KOPT-K1 (cell line): ENCODE results near the gene SBK2.

Experiments used
- H3K27ac ChIP-seq: fragments of 200-600 bp; sonication (generic); 2 replicates; pipeline ENCODE4 v1.5.1; 2016; ENCODE audit warnings: antibody characterized with exemption, mild to moderate bottlenecking, low read depth, low read length; ENCODE audit not compliant: poor library complexity, severe bottlenecking
- H3K36me3 ChIP-seq: fragments of 200-600 bp; sonication (generic); 2 replicates; pipeline ENCODE4 v1.5.1; 2017; ENCODE audit warnings: antibody characterized with exemption, mild to moderate bottlenecking, low read length, moderate library complexity; ENCODE audit not compliant: insufficient read depth
- H3K9me3 ChIP-seq: fragments of 200-600 bp; sonication (generic); 2 replicates; pipeline ENCODE4 v1.5.1; 2017; ENCODE audit warnings: antibody characterized with exemption, low read length, mild to moderate bottlenecking; ENCODE audit not compliant: insufficient read depth, poor library complexity, severe bottlenecking

The SBK2 gene

DNA sequence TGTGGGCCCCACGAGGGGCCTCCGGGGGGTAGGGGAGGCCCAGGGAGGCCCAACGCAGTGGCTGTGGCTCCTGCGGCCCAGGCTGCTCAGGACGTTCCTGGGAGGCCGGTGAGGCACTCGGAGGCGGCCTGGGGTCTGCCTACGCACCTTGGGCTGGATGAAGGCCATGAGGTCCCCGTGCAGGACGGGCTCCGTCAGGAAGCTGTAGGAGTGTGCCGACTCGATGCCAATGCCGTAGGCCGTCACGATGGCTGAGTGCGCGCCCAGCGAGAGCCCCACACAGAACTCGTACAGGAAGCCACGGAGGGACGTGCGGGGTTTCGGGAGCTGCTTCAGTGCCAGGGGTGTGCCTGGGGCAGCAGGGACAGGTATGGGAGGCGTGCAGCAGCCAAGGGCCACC is 5.9 kb downstream of the SBK2 start:
- Histone ChIP-seq H3K36me3 (no peaks in the 10 kb centered on the region), H3K9me3 (peaks cover 11% of the 10 kb centered on the region)

DNA sequence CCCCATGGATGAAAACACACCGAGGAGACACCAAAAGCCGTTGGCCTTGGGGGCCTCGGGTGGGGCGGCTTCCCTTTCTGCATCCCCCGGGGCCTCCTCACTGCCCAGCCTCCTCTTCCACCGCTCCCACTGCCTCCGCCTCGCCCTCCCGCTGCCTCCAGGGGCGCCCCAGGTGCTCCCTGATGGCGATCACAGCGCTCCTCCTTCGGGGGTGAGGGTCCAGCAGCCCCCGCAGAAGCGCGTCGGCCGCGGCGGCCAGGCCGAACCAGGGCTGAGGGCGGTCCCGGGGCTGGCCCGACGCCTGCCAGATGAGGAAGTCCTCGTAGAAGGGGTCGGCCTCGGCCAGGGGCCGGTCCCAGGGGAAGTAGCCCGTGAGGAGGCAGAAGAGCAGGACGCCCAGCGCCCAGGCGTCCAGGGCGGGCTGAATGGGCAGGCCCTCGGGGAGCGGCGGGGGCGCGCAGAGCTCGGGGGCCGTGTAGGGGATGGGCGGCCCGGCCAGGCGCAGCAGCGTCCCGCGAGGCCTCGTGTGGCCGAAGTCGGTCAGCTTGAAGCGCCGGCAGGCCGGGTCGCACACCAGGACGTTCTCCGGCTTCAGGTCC is 7.2 kb downstream of the SBK2 start:
- Histone ChIP-seq H3K36me3 (no peaks in the 10 kb centered on the region), H3K27ac (no peak overlapping the region), H3K9me3 (peaks cover 11% of the 10 kb centered on the region)

More for the DNA sequence above, 5.9 kb downstream of the SBK2 start:
- H3K27ac ChIP-seq = no peak overlapping the region

DNA sequence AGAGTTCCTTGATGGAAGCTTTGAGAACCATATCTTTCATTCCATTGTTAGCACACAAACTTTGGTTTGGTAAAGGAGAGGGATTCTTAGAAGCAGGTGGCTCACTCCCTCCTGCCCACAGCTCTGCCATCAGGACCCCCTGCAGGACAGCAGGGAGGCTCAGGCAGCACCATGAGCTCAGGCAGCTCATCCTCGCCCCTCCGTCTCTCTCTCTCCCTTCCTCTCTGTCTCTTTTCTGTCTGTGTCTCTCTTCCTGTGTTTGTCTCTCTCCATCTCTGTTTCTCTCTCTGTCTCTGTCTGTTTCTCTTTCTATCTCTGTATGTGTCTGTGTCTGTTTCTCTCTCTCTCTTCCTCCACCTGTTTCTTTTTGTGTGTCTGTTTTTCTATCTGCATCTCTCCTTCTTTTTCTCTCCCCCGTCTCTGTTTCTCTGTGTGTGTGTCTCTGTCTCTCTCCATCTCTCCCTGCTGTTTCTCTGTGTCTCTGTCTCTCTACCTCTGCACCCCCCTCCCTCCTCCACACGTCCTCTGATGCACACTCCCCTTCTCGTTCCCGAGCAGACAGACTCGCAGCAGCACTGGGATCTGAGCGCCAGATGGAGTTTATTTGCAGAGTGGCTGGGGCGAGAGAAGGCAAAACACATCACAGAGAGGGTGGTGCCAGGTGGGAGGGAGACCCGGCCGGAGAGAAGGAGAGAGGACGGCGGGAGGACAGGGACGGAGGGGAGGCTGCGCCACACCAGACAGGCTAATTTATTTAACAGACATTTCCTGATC is 8.7 kb downstream of the SBK2 start:
- Histone ChIP-seq H3K27ac (no peak overlapping the region), H3K36me3 (no peaks in the 10 kb centered on the region), H3K9me3 (peaks cover 11% of the 10 kb centered on the region)

DNA sequence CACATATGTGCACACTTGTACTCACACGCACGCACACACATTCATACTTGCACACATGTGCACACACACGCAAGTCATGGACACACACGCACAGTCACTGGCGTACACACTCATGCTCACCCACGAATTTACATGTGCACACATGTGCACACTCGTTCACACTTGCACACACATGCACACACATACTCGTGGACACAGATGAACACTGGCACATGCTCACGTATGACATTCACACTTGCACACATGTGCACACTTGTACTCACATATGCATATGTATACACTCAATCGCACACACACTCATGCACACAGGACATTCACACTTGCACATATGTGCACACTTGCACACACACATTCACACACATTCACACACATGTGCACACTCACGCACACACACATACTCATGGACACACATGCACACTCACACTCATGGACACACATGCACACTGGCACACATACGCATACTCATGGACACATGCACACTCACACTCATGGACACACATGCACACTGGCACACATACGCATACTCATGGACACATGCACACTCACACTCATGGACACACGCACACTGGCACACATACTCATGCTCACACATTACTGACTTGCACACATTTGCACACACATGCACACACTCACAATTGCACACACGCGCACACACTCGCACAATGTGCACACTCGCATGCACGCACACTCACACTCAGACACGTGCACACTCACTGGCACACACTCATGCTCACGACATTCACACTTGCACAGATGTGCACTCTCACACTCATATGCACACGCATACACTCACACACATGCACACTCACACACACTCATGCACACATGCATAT is 9.5 kb downstream of the SBK2 start:
- Histone ChIP-seq H3K36me3 (no peaks in the 10 kb centered on the region), H3K9me3 (peaks cover 11% of the 10 kb centered on the region), H3K27ac (no peak overlapping the region)

DNA sequence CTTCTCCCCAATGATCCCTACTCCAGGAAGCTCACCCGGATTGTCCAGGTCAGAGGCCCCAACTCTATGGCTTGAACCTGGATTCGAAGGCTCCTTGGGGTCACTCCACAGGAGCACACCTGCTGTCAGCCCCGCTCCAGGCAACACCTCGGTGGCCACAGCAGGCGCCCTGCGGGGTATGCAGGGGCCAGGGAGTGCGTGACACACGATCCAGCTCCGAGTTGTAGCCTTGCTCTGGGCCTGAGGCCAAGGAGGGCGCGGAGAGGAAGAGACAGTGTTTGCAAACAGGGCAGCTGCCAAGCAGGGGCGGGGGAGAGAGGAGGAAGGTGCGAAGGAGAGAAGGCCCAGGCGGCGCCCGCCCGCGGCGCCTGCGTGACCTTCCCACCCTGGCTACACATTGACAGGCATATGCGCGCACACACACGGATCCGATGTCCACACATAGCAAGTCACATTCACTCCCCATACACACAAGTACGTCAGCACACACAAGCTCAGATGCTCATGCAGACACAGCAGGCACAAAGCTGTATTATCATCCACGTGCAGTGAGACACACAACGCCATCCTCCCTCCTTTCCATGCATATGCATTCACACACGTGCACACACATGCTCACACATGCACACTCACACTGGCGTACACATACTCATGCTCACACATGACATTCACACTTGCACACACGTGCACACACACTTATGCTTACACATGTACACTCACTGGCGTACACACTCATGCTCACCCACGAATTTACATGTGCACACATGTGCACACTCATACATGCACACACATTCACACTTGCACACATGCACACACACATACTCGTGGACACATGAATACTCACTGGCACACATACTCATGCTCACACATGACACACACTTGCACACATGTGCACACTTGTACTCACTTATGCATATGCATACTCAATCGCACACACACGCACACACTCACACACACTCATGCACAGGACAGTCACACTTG is 10.4 kb downstream of the SBK2 start:
- Histone ChIP-seq H3K36me3 (no peaks in the 10 kb centered on the region), H3K27ac (no peak overlapping the region), H3K9me3 (peaks cover 11% of the 10 kb centered on the region)

DNA sequence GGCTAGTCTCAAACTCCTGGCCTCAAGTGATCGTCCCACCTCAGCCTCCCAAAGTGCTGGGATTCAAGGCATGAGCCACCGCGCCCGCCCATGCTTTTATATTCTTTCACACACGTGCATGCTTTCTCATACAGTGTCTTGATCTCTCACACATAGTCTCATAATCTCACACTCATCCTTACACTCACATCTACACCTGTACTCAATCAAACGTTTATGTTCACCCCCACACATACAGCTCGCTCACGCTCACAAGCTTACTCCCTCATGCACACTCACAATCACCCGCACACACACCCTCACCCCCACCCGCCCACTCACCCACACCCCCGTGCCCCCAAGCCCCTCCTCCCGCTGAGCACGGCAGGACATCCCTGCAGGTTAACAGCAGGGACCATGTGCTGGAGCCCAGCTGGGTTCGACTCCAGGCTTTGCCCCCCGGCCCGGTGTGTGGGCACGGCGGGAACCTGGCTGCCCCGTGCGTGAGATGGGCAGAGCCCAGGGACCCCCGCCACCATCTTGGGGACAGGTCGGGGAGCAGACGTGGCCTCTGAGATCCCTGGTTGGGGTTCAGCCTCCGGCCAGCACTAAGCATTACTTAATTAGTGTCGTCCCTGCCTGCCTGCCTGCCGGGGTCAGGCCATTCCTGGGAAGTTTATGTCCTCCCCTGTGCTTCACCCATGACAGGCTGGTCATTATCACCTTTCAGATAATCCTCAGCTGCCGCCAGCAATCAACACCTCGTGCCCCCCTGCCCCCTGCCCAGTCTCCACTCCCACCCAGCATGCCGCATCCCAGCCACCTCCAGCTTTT is 11.4 kb downstream of the SBK2 start:
- H3K9me3 ChIP-seq = peaks cover 11% of the 10 kb centered on the region
- H3K27ac ChIP-seq = no peak overlapping the region
- H3K36me3 ChIP-seq = no peaks in the 10 kb centered on the region

DNA sequence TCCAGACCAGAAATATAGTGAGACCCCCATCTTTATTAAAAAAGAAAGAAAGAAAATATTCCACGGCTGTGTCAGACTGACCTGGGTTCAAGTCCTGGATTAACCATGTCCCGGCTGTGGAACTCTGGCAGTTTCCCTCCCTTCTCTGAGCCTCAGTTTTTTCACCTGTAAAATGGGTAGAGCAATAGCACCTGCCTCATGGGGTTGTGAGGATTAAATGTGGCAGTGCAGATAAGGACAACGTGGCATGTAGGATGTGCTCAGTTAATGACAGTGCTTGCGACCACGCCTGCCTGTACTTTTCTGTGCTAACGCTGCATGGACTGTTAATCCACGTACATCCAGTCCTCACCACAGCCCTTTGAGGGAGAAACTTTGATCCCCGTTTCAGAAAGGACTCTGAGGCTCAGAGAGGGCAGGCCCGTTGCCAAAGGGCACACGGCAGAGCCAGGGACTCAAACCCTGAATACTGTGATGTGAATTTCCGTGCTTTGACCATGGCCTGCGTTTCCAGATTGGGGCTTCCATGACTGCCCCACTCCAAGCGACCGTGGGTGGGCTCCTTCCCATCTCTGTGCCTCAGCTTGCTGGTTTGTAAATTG is 16.1 kb downstream of the SBK2 start:
- no peak overlapping the region for H3K27ac ChIP-seq
- H3K9me3 ChIP-seq = no peaks in the 10 kb centered on the region
- H3K36me3 ChIP-seq = no peaks in the 10 kb centered on the region

DNA sequence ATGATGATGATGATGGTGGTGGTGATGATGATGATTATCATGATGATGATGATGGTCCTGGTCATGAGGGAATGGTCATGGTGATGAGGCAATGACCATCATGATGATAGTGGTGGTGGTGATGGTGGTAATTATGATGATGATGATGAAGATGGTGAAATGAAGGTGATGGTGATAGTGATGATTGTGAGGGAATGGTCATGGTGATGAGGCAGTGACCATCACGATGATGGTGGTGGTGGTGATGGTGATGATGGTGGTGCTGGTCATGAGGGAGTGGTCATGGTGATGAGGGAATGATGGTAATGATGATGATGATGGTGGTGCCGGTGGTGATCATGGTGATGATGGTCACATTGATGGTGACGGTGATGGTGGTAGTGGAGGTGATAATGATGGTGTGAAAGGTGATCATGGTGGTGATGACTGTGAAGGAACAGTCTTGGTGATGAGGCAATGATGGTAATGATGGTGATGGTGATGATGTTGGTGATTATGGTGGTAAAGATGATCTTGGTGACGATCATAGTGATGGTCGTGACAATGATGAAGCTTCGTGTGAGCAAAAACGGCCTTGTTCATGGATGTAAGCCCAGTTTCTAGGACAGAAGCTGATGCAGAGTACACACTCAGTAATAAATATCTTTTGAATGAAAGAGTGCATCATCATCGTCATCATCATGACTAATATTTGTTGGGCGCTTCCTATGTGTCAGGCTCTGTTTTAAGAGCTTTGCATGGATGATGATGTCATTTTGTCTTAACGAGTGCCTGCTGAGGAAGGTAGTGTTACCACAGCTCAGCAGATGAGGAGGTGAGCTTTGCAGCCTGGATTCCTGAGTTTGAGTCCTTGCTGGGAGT is 17.3 kb downstream of the SBK2 start:
- H3K9me3 ChIP-seq = no peaks in the 10 kb centered on the region
- H3K27ac ChIP-seq = no peak overlapping the region
- no peaks in the 10 kb centered on the region for H3K36me3 ChIP-seq

DNA sequence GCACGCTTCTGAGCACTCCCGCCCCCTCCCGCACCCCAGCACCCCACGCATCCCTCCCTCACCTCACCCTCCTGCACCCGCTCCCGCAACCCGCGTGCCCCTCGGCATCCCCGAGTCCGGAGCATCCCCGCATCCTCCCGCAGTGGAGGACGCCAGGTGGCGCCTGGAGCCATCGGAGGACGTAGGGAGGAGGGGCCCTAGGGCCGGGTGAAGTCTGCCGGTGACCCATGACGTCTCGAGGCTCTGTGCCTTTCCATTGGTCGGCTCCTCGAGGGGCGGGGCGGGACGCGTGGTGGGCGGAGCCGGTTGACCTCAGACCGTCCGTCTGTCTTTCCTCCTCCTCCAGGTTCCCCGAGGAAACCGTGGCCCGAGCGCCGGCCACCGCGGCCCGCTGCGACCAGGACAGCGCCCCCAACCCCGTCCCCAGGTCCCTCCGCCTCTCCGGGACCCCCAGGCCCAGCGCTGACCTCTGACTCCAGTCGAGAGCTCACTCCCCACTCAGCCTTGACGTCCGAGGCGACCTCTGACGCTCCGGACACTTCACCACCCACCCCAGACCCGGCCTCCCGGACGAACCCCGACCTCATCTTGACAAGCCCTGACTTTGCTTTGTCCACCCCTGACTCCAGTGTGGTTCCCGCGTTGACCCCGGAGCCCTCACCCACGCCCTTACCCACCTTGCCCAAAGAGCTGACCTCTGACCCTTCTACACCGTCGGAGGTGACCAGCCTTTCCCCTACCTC is 19.9 kb downstream of the SBK2 start:
- Histone ChIP-seq H3K36me3 (no peaks in the 10 kb centered on the region), H3K9me3 (no peaks in the 10 kb centered on the region), H3K27ac (no peak overlapping the region)

DNA sequence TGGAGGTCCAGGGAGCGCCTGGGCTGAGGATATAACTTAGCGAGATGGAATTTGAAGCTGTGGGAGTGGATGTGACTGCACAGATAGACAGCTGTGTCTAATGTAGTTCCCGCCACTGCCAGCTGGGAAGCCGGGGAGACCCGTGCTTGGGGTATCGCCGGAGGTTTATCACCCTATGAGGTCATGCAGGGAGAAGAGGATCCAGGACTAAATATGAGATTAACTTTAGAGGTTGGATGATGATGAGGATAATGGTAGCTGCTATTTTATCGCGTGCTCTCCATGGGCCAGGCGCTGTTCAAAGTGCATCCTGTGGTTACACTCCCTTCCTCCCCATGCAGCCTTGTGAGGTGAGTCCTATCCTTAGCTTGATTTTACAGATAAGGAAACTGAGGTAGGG is 28.8 kb downstream of the SBK2 start:
- Histone ChIP-seq H3K36me3 (no peaks in the 10 kb centered on the region), H3K9me3 (no peaks in the 10 kb centered on the region), H3K27ac (no peak overlapping the region)

DNA sequence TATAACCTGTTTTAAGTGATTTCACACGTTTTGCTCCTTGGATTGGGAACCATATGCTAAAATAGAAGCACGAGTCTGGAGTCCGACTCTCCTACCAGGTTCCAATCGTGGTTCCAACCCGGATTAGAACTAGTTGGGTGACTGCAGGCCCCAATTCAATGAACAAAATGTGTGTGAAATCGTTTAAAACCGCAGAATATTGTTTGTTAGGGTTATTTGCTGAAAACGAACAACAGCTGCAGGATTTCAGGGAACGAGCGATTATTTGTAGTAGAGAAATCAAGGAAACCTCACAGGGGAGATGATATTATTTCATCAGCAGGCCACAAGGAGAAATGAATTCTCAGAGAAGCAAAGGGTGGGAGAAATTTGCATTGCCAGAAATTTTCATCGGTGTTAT is 32.0 kb downstream of the SBK2 start:
- Histone ChIP-seq H3K9me3 (no peaks in the 10 kb centered on the region), H3K27ac (no peak overlapping the region), H3K36me3 (no peaks in the 10 kb centered on the region)

DNA sequence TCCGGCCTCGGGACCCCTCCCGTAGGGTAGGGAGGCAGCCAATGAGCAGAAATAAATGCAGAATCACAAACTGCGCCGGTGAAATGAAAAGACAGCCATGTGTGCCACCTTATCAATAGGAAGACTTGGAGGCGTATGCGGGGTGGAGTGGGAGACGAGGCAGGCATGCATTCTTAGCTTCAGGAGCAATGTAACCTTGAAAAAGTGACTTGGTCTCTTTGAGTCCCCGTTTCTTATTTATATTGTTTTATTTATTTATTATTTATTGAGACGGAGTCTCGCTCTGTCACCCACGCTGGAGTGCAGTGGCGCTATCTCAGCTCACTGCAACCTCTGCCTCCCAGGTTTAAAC is 32.7 kb downstream of the SBK2 start:
- no peaks in the 10 kb centered on the region for H3K36me3 ChIP-seq
- no peaks in the 10 kb centered on the region for H3K9me3 ChIP-seq
- no peak overlapping the region for H3K27ac ChIP-seq
